Nucleus accumbens (tissue), 56 donors: ENCODE data around the gene ESR2.

Experiments
- DNase-seq, 56 donors: peaks; one replicate each; lab custom pipeline; 2025; lab: John Stamatoyannopoulos, UW

The ESR2 gene

GRCh38 chr14:64107438-64107837 lies 186.7 kb downstream of the ESR2 start:
- no peak for DNase-seq

GRCh38 chr14:64098120-64098519 lies 196.1 kb downstream of the ESR2 start:
- no peak for DNase-seq

- DNase-seq, result no peak
These were observed 198.6 kb downstream of the ESR2 start for GRCh38 chr14:64095620-64096019.

- no peak for DNase-seq
These were observed 201.2 kb downstream of the ESR2 start for GRCh38 chr14:64092940-64093339.

- no peak for DNase-seq
These were observed 201.8 kb downstream of the ESR2 start for GRCh38 chr14:64092338-64092737.

GRCh38 chr14:64091217-64091616 lies 203.0 kb downstream of the ESR2 start:
- DNase-seq, result no peak

GRCh38 chr14:64089920-64090319 lies 204.3 kb downstream of the ESR2 start:
- DNase-seq, result no peak

GRCh38 chr14:64088647-64088964 lies 205.6 kb downstream of the ESR2 start:
- no peak for DNase-seq

GRCh38 chr14:64082837-64083236 lies 211.3 kb downstream of the ESR2 start:
- no peak for DNase-seq

GRCh38 chr14:64081174-64081746 lies 212.9 kb downstream of the ESR2 start:
- DNase-seq, result no peak

GRCh38 chr14:64080452-64080851 lies 213.7 kb downstream of the ESR2 start:
- no peak for DNase-seq

GRCh38 chr14:64075613-64076005 lies 218.6 kb downstream of the ESR2 start:
- DNase-seq, result no peak

GRCh38 chr14:64074961-64075612 lies 219.1 kb downstream of the ESR2 start:
- no peak for DNase-seq

GRCh38 chr14:64069634-64070359 lies 224.4 kb downstream of the ESR2 start:
- no peak for DNase-seq

GRCh38 chr14:64064447-64064846 lies 229.7 kb downstream of the ESR2 start:
- DNase-seq, result no peak

- DNase-seq, result no peak
These were observed 231.6 kb downstream of the ESR2 start for GRCh38 chr14:64062381-64063115.

- no peak for DNase-seq
These were observed 232.5 kb downstream of the ESR2 start for GRCh38 chr14:64061706-64062105.

GRCh38 chr14:64061115-64061514 lies 233.1 kb downstream of the ESR2 start:
- DNase-seq, result no peak

- no peak for DNase-seq
These were observed 233.5 kb downstream of the ESR2 start for GRCh38 chr14:64060648-64061096.

- no peak for DNase-seq
These were observed 234.0 kb downstream of the ESR2 start for GRCh38 chr14:64060199-64060545.

- no peak for DNase-seq
These were observed 234.5 kb downstream of the ESR2 start for GRCh38 chr14:64059454-64060198.
